ENCODE data around the gene GARIN1A. TPM values are rescaled to one million over a fixed set of nuclear protein-coding genes. Genes with fewer than 3 reads are reported as not detected.

GARIN1A gene
- total RNA-seq, 1 experiment from 2014 or later, result 2.3 TPM

DNA sequence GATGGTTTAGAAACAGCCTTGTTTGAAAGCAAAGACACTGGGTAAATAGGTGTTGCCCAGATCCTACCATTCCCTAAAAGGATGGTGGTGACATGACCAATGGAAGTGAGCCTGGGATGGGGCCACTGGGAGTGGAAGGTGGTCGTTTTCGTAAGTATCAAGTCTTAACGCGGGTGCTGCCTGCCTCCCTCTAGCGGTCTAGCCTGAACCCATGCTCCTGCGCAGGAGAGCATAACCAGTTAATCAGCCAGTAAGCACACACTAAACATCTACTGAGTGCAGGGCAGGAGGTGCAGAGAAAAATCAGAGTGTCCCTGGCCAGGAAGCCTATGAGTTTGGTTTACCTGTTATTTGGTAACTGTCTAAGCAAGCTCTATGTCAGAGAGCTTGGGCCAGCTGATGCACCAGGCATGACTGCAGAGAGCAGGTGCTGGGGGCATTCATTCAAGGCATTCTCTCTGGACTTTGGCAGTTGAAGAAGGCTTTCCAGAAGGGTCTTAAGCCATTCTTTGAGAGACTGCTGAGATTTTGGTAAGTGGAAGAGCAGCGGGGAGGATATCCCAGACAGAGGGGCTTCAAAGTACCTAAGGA is 930 bp downstream of the GARIN1A start:
- ChIA-PET CTCF (interaction anchor here (0.7 to 1.2 kb wide), 4 partner anchors 10 to 241 kb away, joined by 3 to 4 read pairs (median 4); no protein-coding TSS in a partner anchor), POLR2A (interaction anchor here (0.6 kb wide), 1 partner anchor 120 kb away, joined by 3 read pairs; no protein-coding TSS in a partner anchor)
- Mint-ChIP-seq H3K4me3 (ENCODE audit: unreplicated experiment) (no peak overlapping the region), H3K27ac (ENCODE audit: low read depth, unreplicated experiment) (no peak overlapping the region), H3K36me3 (ENCODE audit: insufficient read depth, unreplicated experiment) (peaks cover 20% of the 10 kb centered on the region), H3K9me3 (ENCODE audit: unreplicated experiment) (no peaks in the 10 kb centered on the region), H3K4me1 (ENCODE audit: insufficient read depth, unreplicated experiment) (no peaks in the 10 kb centered on the region), H3K27me3 (ENCODE audit: insufficient read depth, unreplicated experiment) (no peaks in the 10 kb centered on the region)
- TF ChIP-seq, protein P1, sequence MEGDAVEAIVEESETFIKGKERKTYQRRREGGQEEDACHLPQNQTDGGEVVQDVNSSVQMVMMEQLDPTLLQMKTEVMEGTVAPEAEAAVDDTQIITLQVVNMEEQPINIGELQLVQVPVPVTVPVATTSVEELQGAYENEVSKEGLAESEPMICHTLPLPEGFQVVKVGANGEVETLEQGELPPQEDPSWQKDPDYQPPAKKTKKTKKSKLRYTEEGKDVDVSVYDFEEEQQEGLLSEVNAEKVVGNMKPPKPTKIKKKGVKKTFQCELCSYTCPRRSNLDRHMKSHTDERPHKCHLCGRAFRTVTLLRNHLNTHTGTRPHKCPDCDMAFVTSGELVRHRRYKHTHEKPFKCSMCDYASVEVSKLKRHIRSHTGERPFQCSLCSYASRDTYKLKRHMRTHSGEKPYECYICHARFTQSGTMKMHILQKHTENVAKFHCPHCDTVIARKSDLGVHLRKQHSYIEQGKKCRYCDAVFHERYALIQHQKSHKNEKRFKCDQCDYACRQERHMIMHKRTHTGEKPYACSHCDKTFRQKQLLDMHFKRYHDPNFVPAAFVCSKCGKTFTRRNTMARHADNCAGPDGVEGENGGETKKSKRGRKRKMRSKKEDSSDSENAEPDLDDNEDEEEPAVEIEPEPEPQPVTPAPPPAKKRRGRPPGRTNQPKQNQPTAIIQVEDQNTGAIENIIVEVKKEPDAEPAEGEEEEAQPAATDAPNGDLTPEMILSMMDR (IDR thresholded peaks at IDR 0.05; ENCODE audit: unreplicated experiment), result peak; percentile 37
- intact Hi-C loops (cut with micrococcal nuclease), result no loop called here
- no TSS peak for BruUV-seq (replicated peaks)
- peak; percentile 27 for DNase-seq (ENCODE audit: unreplicated experiment)

DNA sequence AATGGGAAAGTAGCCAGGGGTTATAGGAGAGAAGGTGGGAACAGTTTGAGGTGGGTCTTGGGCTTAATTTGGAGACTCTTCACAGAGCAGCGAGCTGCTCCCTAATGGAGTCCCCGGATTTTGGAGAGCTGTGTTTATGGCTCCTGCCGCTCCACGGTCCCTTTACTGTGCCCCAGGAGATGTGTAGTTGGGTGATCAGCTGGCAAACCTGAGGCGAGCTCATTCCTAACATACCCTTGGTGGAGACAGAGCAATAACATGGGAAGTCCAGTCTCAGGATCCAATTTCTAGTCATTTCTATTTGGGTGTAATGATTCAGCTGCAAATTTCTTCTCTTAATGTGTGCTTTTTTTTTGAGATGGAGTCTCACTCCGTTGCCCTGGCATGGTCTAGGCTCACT is 1.5 kb downstream of the GARIN1A start:
- CTCF ChIA-PET, result interaction anchor here (0.7 to 1.2 kb wide), 4 partner anchors 9 to 519 kb away, joined by 3 to 4 read pairs (median 4); no protein-coding TSS in a partner anchor
- Mint-ChIP-seq H3K4me1 (ENCODE audit: insufficient read depth, unreplicated experiment) (no peaks in the 10 kb centered on the region), H3K27ac (ENCODE audit: low read depth, unreplicated experiment) (no peak overlapping the region)

DNA sequence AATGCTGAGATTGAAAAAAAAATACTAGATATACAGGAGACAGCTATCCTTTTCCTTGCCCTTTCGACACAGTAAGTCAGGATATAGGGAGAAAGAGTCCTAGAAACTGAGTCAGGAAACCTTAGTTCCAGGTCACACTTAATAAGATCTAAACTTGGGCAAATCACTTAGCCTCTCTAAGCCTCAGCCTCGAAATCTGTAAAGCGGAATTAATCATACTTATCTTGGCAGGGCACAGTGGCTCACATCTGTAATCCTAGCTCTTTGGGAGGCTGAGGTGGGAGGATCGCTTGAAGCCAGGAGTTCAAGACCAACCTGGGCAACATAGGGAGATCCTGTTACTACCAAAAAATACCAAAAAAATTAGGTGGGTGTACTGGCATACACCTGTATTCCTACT is 4.6 kb downstream of the GARIN1A start:
- DNase-seq (ENCODE audit: unreplicated experiment), result no peak
- H3K9me3 Mint-ChIP-seq (ENCODE audit: unreplicated experiment), result no peaks in the 10 kb centered on the region
- no peaks in the 10 kb centered on the region for H3K27me3 Mint-ChIP-seq (ENCODE audit: insufficient read depth, unreplicated experiment)
- TF ChIP-seq, protein P1 (IDR thresholded peaks at IDR 0.05; ENCODE audit: unreplicated experiment), result no peak
- H3K4me1 Mint-ChIP-seq (ENCODE audit: insufficient read depth, unreplicated experiment), result no peaks in the 10 kb centered on the region
- ChIA-PET CTCF (interaction anchor here (1.4 kb wide), 1 partner anchor 207 kb away, joined by 6 read pairs; no protein-coding TSS in a partner anchor), POLR2A (no interaction called here)
- peaks cover 23% of the 10 kb centered on the region for H3K36me3 Mint-ChIP-seq (ENCODE audit: insufficient read depth, unreplicated experiment)
- intact Hi-C loops (cut with micrococcal nuclease), result no loop called here
- no peak overlapping the region for H3K4me3 Mint-ChIP-seq (ENCODE audit: unreplicated experiment)
- H3K27ac Mint-ChIP-seq (ENCODE audit: low read depth, unreplicated experiment), result no peak overlapping the region
- BruUV-seq (replicated peaks), result no TSS peak

More for the DNA sequence above, 1.5 kb downstream of the GARIN1A start:
- TF ChIP-seq, protein P1 (IDR thresholded peaks at IDR 0.05; ENCODE audit: unreplicated experiment), result no peak
- H3K4me3 Mint-ChIP-seq (ENCODE audit: unreplicated experiment), result no peak overlapping the region
- intact Hi-C loops (cut with micrococcal nuclease), result no loop called here
- peaks cover 20% of the 10 kb centered on the region for H3K36me3 Mint-ChIP-seq (ENCODE audit: insufficient read depth, unreplicated experiment)
- H3K9me3 Mint-ChIP-seq (ENCODE audit: unreplicated experiment), result no peaks in the 10 kb centered on the region
- no TSS peak for BruUV-seq (replicated peaks)
- POLR2A ChIA-PET, result interaction anchor here (0.6 kb wide), 1 partner anchor 120 kb away, joined by 3 read pairs; no protein-coding TSS in a partner anchor
- DNase-seq (ENCODE audit: unreplicated experiment), result no peak
- no peaks in the 10 kb centered on the region for H3K27me3 Mint-ChIP-seq (ENCODE audit: insufficient read depth, unreplicated experiment)

DNA sequence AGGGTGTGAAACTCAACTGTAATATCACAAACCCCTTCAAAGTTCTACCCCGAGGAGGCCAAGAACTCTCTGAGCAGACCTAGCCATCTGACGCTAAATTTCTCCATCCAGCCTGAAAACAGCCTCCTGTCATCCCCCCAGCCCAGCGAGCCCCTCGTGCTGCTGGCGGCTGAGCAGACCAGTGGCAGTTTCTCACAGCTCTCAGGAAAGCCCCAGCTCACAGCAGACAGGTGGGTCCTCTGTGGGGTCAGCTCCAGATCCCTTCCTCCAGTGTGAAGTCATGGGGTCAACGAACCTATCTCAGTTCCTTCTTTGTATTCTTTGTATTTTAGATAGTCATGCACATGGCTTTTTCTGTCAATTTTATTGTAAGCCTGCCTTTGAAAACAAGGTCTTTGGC is 7.8 kb downstream of the GARIN1A start:
- POLR2A ChIA-PET, result no interaction called here

More for the DNA sequence above, 7.8 kb downstream of the GARIN1A start:
- no TSS peak for BruUV-seq (replicated peaks)
- intact Hi-C loops (cut with micrococcal nuclease), result no loop called here
- Mint-ChIP-seq H3K9me3 (ENCODE audit: unreplicated experiment) (no peaks in the 10 kb centered on the region), H3K4me1 (ENCODE audit: insufficient read depth, unreplicated experiment) (no peaks in the 10 kb centered on the region), H3K27ac (ENCODE audit: low read depth, unreplicated experiment) (no peak overlapping the region), H3K4me3 (ENCODE audit: unreplicated experiment) (no peak overlapping the region), H3K27me3 (ENCODE audit: insufficient read depth, unreplicated experiment) (no peaks in the 10 kb centered on the region), H3K36me3 (ENCODE audit: insufficient read depth, unreplicated experiment) (peaks cover 13% of the 10 kb centered on the region)
- no peak for DNase-seq (ENCODE audit: unreplicated experiment)
- TF ChIP-seq, protein P1 (IDR thresholded peaks at IDR 0.05; ENCODE audit: unreplicated experiment), result no peak
- CTCF ChIA-PET, result interaction anchor here (0.6 kb wide), 1 partner anchor 30 kb away, joined by 4 read pairs; no protein-coding TSS in a partner anchor

All from MCF 10A (cell line).